ENCODE measurements around the gene MGMT. TPM values are rescaled to one million over a fixed set of nuclear protein-coding genes. Genes with fewer than 3 reads are reported as not detected.

MGMT gene
- total RNA-seq, 1 experiment from 2014 or later = 21.2 TPM

- no peaks in the 10 kb centered on the region for H3F3A ChIP-seq (ENCODE audit: insufficient read depth, low read depth)
- no peak overlapping the region for H3K4me3 ChIP-seq
- no peak for DNase-seq
- H2AFZ ChIP-seq = no peak overlapping the region
- no peak overlapping the region for H3K4me2 ChIP-seq
- BruUV-seq (replicated peaks) = no TSS peak
- H3K27me3 ChIP-seq (ENCODE audit: insufficient read depth, low read depth) = no peaks in the 10 kb centered on the region
- no peaks in the 10 kb centered on the region for H3K9me2 ChIP-seq (ENCODE audit: insufficient read depth)
- H4K20me1 ChIP-seq (ENCODE audit: insufficient read depth) = no peaks in the 10 kb centered on the region
- H3K79me2 ChIP-seq (ENCODE audit: low read depth) = no peaks in the 10 kb centered on the region
- no peak for TF ChIP-seq EZH2 (IDR thresholded peaks at IDR 0.05; ENCODE audit: low read depth)
- TF ChIP-seq CTCF (conservative IDR thresholded peaks at IDR 0.05) = no peak
- ChIA-PET POLR2A (ENCODE audit: unreplicated experiment) (no interaction called here), CTCF (no interaction called here)
- no peak overlapping the region for H3K27ac ChIP-seq
- H3K4me1 ChIP-seq (replicated peaks; ENCODE audit: insufficient read depth) = no peaks in the 10 kb centered on the region
- H3K9me3 ChIP-seq (ENCODE audit: insufficient read depth, low read depth) = no peaks in the 10 kb centered on the region
- intact Hi-C loops (cut with micrococcal nuclease; ENCODE audit: unreplicated experiment) = no loop called here
- H3K36me3 ChIP-seq (ENCODE audit: low read depth) = no peaks in the 10 kb centered on the region
Measured at GRCh38 chr10:129774082-129774735, 307.2 kb downstream of the MGMT start.

GRCh38 chr10:129774736-129775401 is 307.8 kb downstream of the MGMT start:
- Histone ChIP-seq H3K4me3 (no peak overlapping the region), H3K9me3 (ENCODE audit: insufficient read depth, low read depth) (no peaks in the 10 kb centered on the region), H4K20me1 (ENCODE audit: insufficient read depth) (no peaks in the 10 kb centered on the region), H3K27me3 (ENCODE audit: insufficient read depth, low read depth) (no peaks in the 10 kb centered on the region), H3F3A (ENCODE audit: insufficient read depth, low read depth) (no peaks in the 10 kb centered on the region), H3K27ac (no peak overlapping the region), H3K79me2 (ENCODE audit: low read depth) (no peaks in the 10 kb centered on the region), H3K4me1 (replicated peaks; ENCODE audit: insufficient read depth) (no peaks in the 10 kb centered on the region), H3K36me3 (ENCODE audit: low read depth) (no peaks in the 10 kb centered on the region), H3K9me2 (ENCODE audit: insufficient read depth) (no peaks in the 10 kb centered on the region), H3K4me2 (no peak overlapping the region), H2AFZ (no peak overlapping the region)
- no peak for TF ChIP-seq EZH2 (IDR thresholded peaks at IDR 0.05; ENCODE audit: low read depth)
- no peak for TF ChIP-seq CTCF (conservative IDR thresholded peaks at IDR 0.05)
- ChIA-PET POLR2A (ENCODE audit: unreplicated experiment) (no interaction called here), CTCF (no interaction called here)
- BruUV-seq (replicated peaks) = no TSS peak
- no peak for DNase-seq
- intact Hi-C loops (cut with micrococcal nuclease; ENCODE audit: unreplicated experiment) = no loop called here

GRCh38 chr10:129775681-129776080 is 308.6 kb downstream of the MGMT start:
- Histone ChIP-seq H3K4me1 (replicated peaks; ENCODE audit: insufficient read depth) (no peaks in the 10 kb centered on the region), H4K20me1 (ENCODE audit: insufficient read depth) (no peaks in the 10 kb centered on the region), H3K79me2 (ENCODE audit: low read depth) (no peaks in the 10 kb centered on the region), H2AFZ (no peak overlapping the region), H3K27ac (no peak overlapping the region), H3K36me3 (ENCODE audit: low read depth) (no peaks in the 10 kb centered on the region), H3K4me3 (no peak overlapping the region), H3K9me3 (ENCODE audit: insufficient read depth, low read depth) (no peaks in the 10 kb centered on the region), H3F3A (ENCODE audit: insufficient read depth, low read depth) (no peaks in the 10 kb centered on the region), H3K27me3 (ENCODE audit: insufficient read depth, low read depth) (no peaks in the 10 kb centered on the region), H3K4me2 (no peak overlapping the region), H3K9me2 (ENCODE audit: insufficient read depth) (no peaks in the 10 kb centered on the region)
- BruUV-seq (replicated peaks) = no TSS peak
- TF ChIP-seq EZH2 (IDR thresholded peaks at IDR 0.05; ENCODE audit: low read depth) = no peak
- TF ChIP-seq CTCF (conservative IDR thresholded peaks at IDR 0.05) = no peak
- POLR2A ChIA-PET (ENCODE audit: unreplicated experiment) = no interaction called here
- CTCF ChIA-PET = no interaction called here
- DNase-seq = no peak
- intact Hi-C loops (cut with micrococcal nuclease; ENCODE audit: unreplicated experiment) = no loop called here

Data from PC-9 (cell line).